Vagina (tissue), 2 donors: Measurements from ENCODE around the gene PLD5.

Source experiments
- POLR2A ChIP-seq, 2 donors: fragments of 450-650 bp; IDR thresholded peaks; one replicate each; pipeline ENCODE4 v1.6.1; 2017; ENCODE audit warnings: antibody characterized with exemption in 2 of 2, mild to moderate bottlenecking in 2 of 2, moderate library complexity in 2 of 2
- TF ChIP-seq, protein P1 (sequence below), 3 experiments: fragments of 450-650 bp in 2 of 3; fragments of 200-600 bp in 1 of 3; sonication (generic) in 1 of 3; IDR thresholded peaks; one replicate each; pipeline ENCODE4 v1.5.1; 2017 to 2019; ENCODE audit warnings: antibody characterized with exemption in 3 of 3, mild to moderate bottlenecking in 2 of 3, moderate library complexity in 2 of 3

- TF ChIP-seq, protein P1, sequence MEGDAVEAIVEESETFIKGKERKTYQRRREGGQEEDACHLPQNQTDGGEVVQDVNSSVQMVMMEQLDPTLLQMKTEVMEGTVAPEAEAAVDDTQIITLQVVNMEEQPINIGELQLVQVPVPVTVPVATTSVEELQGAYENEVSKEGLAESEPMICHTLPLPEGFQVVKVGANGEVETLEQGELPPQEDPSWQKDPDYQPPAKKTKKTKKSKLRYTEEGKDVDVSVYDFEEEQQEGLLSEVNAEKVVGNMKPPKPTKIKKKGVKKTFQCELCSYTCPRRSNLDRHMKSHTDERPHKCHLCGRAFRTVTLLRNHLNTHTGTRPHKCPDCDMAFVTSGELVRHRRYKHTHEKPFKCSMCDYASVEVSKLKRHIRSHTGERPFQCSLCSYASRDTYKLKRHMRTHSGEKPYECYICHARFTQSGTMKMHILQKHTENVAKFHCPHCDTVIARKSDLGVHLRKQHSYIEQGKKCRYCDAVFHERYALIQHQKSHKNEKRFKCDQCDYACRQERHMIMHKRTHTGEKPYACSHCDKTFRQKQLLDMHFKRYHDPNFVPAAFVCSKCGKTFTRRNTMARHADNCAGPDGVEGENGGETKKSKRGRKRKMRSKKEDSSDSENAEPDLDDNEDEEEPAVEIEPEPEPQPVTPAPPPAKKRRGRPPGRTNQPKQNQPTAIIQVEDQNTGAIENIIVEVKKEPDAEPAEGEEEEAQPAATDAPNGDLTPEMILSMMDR (IDR thresholded peaks at IDR 0.05): no peak
- TF ChIP-seq POLR2A (IDR thresholded peaks at IDR 0.05): no peak
Measured at GRCh38 chr1:242524571-242525359, at the start of gene PLD5.
